KMS-11 (cell line): ENCODE results near the gene SHC3.

Source experiments
- H2AFZ ChIP-seq: fragments of 200-600 bp; sonication (generic); 2 replicates; pipeline ENCODE4 v1.6.1; 2016; ENCODE audit warnings: antibody characterized with exemption, mixed run types, low read depth
- H3K27ac ChIP-seq: fragments of 200-600 bp; sonication (generic); 2 replicates; pipeline ENCODE4 v1.6.1; 2016; ENCODE audit warnings: mild to moderate bottlenecking, mixed run types
- H3K27me3 ChIP-seq: fragments of 200-600 bp; sonication (generic); 2 replicates; pipeline ENCODE4 v1.6.1; 2017; ENCODE audit warnings: mild to moderate bottlenecking, low read depth, mixed run types, moderate library complexity; ENCODE audit not compliant: insufficient read depth
- H3K36me3 ChIP-seq: fragments of 200-600 bp; sonication (generic); 2 replicates; pipeline ENCODE4 v1.6.1; 2017; ENCODE audit warnings: mild to moderate bottlenecking, mixed run types; ENCODE audit not compliant: insufficient read depth
- H3K4me1 ChIP-seq: fragments of 200-600 bp; sonication (generic); 2 replicates; pipeline ENCODE4 v1.6.1; 2016; ENCODE audit warnings: mild to moderate bottlenecking, low read depth, mixed run types; ENCODE audit not compliant: poor library complexity, severe bottlenecking
- H3K4me2 ChIP-seq: fragments of 200-600 bp; sonication (generic); 2 replicates; pipeline ENCODE4 v1.7.0; 2016; ENCODE audit warnings: mild to moderate bottlenecking, mixed run types
- H3K4me3 ChIP-seq: fragments of 200-600 bp; sonication (generic); IDR thresholded peaks from 2 replicates; pipeline ENCODE4 v1.6.1; 2017; ENCODE audit warnings: low read depth, low read length, mixed read lengths; ENCODE audit not compliant: insufficient read depth
- H3K79me2 ChIP-seq: fragments of 200-600 bp; sonication (generic); 2 replicates; pipeline ENCODE4 v1.6.1; 2016; ENCODE audit warnings: low read depth, mixed run types; ENCODE audit not compliant: insufficient read depth
- H3K9ac ChIP-seq: fragments of 200-600 bp; sonication (generic); 2 replicates; pipeline ENCODE4 v1.6.1; 2016; ENCODE audit warnings: mild to moderate bottlenecking, mixed run types
- H4K20me1 ChIP-seq: fragments of 200-600 bp; sonication (generic); 2 replicates; pipeline ENCODE4 v1.6.1; 2016; ENCODE audit warnings: mild to moderate bottlenecking, mixed run types; ENCODE audit not compliant: insufficient read depth
- TF ChIP-seq, protein P1 (sequence below): fragments of 200-600 bp; sonication (generic); conservative IDR thresholded peaks from 2 replicates; pipeline ENCODE4 v1.6.1; 2017; ENCODE audit warnings: low read depth, mild to moderate bottlenecking, antibody characterized with exemption, low read length, moderate library complexity, mixed read lengths

Gene SHC3

DNA sequence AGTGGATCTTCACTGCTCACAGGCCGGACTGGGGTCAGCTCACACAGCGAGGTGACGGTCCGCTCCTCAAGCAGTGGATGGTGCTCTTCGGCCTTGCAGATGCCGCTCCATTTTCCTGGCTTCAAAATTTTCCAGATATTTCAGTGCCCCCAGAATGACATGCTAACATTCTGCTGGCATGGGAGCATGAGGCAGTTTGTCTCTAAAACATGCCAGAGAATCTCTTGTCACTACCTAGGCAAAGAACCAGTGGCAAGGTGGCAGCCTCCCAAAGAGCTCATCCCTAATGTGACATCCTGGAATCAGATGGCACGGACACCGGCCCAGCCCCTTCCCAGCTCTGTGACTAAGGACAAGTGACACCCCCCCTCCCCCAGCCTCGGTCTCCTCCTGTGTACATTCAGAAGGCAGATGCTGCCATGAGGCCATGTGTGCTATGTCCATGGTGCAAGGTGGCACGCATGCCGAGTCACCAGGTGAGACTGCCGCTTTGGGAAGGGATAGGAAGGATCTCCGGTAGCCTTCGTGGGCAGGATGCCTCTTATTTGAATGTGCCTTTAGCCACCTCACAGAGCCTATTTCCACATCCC is 184.7 kb downstream of the SHC3 start:
- Histone ChIP-seq H2AFZ (no peak overlapping the region), H3K4me1 (no peaks in the 10 kb centered on the region), H3K4me2 (no peak overlapping the region), H3K4me3 (no peak overlapping the region), H4K20me1 (no peaks in the 10 kb centered on the region), H3K9ac (no peak overlapping the region), H3K79me2 (no peaks in the 10 kb centered on the region), H3K27ac (no peak overlapping the region), H3K36me3 (no peaks in the 10 kb centered on the region), H3K27me3 (no peaks in the 10 kb centered on the region)
- TF ChIP-seq, protein P1, sequence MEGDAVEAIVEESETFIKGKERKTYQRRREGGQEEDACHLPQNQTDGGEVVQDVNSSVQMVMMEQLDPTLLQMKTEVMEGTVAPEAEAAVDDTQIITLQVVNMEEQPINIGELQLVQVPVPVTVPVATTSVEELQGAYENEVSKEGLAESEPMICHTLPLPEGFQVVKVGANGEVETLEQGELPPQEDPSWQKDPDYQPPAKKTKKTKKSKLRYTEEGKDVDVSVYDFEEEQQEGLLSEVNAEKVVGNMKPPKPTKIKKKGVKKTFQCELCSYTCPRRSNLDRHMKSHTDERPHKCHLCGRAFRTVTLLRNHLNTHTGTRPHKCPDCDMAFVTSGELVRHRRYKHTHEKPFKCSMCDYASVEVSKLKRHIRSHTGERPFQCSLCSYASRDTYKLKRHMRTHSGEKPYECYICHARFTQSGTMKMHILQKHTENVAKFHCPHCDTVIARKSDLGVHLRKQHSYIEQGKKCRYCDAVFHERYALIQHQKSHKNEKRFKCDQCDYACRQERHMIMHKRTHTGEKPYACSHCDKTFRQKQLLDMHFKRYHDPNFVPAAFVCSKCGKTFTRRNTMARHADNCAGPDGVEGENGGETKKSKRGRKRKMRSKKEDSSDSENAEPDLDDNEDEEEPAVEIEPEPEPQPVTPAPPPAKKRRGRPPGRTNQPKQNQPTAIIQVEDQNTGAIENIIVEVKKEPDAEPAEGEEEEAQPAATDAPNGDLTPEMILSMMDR: no peak

DNA sequence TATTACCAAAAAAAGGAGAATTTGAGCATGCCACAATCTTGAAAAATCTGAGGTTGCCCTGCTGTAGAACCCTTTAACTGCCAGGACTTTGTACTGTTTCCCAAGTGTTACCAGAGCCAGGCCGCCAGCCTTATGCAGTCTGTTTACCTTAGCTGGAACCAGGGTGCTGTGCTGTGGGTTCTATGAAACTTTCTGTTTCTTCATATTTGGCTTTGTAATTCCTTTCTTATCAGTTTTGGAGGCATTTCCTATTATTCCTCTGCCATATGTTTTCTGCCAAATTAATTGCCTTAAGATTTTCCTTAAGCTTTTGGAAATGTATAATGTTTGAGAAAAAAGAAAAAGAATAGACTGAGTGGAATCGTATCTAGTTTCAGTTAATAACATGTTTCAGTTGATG is 185.3 kb downstream of the SHC3 start:
- no peak overlapping the region for H3K27ac ChIP-seq
- TF ChIP-seq, protein P1: no peak
- H3K27me3 ChIP-seq: no peaks in the 10 kb centered on the region
- H3K4me3 ChIP-seq: no peak overlapping the region
- H2AFZ ChIP-seq: no peak overlapping the region
- H3K4me1 ChIP-seq: no peaks in the 10 kb centered on the region
- no peaks in the 10 kb centered on the region for H3K79me2 ChIP-seq
- no peak overlapping the region for H3K4me2 ChIP-seq
- H4K20me1 ChIP-seq: no peaks in the 10 kb centered on the region
- no peaks in the 10 kb centered on the region for H3K36me3 ChIP-seq
- no peak overlapping the region for H3K9ac ChIP-seq

DNA sequence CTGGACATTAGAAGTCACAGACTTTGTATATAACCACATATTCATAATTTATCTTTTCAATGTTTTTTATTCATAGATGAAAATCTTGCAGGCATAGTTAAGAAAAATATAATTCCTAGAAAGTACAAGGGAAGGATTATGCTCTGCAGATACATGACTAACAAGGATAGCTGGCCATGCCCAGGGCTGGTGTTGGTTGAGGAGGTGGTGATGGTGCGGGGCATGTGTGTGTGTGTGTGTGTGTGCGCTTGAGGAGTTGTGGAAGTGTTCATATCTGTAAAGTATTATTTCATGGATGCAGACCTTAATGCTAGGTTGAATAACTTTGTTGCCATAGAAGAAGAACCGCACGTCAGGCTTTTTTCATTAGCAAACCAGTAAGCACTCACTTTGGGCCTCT is 186.1 kb downstream of the SHC3 start:
- TF ChIP-seq, protein P1: no peak
- Histone ChIP-seq H3K9ac (no peak overlapping the region), H3K27ac (no peak overlapping the region), H3K79me2 (no peaks in the 10 kb centered on the region), H2AFZ (no peak overlapping the region), H3K27me3 (no peaks in the 10 kb centered on the region), H3K4me1 (no peaks in the 10 kb centered on the region), H3K4me2 (no peak overlapping the region), H3K36me3 (no peaks in the 10 kb centered on the region), H4K20me1 (no peaks in the 10 kb centered on the region), H3K4me3 (no peak overlapping the region)

DNA sequence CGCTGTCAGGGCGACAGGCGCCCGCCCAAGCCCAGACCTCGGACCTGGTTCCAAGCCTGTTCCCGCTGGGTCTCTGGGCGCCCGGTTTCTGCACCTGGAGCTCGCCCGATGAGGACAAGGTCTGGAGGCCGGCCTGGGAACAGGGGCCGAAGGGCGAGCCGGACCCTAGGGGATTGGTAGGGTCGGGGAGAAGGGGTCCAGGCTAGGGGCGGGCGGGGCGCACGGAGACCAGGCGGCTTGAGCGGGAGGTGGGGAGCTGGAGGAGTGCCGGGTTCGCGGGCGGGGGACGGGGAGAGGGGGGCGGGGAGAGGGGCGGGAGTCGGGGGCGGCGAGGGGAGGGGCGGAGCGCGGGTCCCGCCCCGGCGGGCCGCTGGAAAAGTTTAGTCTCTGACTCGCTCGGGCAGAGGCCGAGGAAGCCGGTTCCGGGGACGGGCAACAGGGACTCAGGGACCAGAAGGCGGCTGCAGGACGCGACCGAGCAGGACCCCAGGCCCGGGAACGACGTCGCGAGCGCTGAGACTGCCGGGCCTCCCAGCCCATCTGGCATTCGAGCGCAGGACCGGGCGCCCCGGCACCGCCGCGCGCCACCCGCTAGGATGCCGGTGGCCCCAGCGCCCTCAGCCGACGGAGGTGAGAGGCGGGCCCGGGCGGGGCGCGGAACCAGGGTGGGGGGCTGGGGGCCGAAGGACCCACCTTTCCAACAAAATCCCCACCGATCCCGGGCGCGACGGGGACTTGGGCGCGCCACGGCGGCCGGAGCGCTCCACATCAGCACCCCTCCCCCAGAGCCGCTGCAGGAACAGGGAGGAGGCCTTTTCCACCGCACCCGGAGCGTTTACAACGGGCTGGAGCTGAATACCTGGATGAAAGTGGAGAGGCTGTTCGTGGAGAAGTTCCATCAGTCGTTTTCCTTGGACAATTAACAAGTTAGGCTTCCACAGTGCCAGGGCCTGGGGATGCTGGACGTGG is 187.3 kb downstream of the SHC3 start, which contains the start of gene S1PR3:
TSS of gene S1PR3 (plus strand) at position 403 of the 969 bp plus-strand sequence. CDS start 9,733 bp downstream, outside the sequence.
- no peaks in the 10 kb centered on the region for H3K79me2 ChIP-seq
- no peaks in the 10 kb centered on the region for H4K20me1 ChIP-seq
- TF ChIP-seq, protein P1: no peak
- H3K27ac ChIP-seq: no peak within 1 kb of the TSS
- H3K36me3 ChIP-seq: no peaks in the 10 kb centered on the region
- no peak within 1 kb of the TSS for H3K4me3 ChIP-seq
- no peaks in the 10 kb centered on the region for H3K27me3 ChIP-seq
- no peak within 1 kb of the TSS for H2AFZ ChIP-seq
- no peak within 1 kb of the TSS for H3K9ac ChIP-seq
- no peaks in the 10 kb centered on the region for H3K4me1 ChIP-seq
- no peak within 1 kb of the TSS for H3K4me2 ChIP-seq
